A549 (cell line): ENCODE data around the gene GOLGA2. TPM values are rescaled to one million over a fixed set of nuclear protein-coding genes. Genes with fewer than 3 reads are reported as not detected.
A peak's percentile ranks its signal among the peaks of the same experiment; 100 is the strongest.

Experiments
- ATAC-seq, 2 experiments: fragments of 200-7000 bp in 1 of 2; fragments of >200 bp in 1 of 2; cut with Nextera tagmentation in 1 of 2; cut with Tn5 transposase in 1 of 2; 3 replicates each; pipeline versions ENCODE4 v1.8.0 to v1.9.1; 2018 to 2020; ENCODE audit warnings: mild to moderate bottlenecking in 1 of 2, moderate library complexity in 1 of 2
- CTCF ChIA-PET: fragments of 300-600 bp; sonication (Branson Sonifier 250); formaldehyde crosslinking; extraction: SDS; loops from one replicate; lab custom pipeline; 2021; ENCODE audit warnings: antibody characterized with exemption, inconsistent platforms; lab: Yijun Ruan, JAX
- POLR2A ChIA-PET: fragments of 350-600 bp; formaldehyde crosslinking; extraction: SDS; loops from one replicate; lab custom pipeline; 2021; ENCODE audit warnings: antibody characterized with exemption, inconsistent platforms; lab: Yijun Ruan, JAX
- DNase-seq, 2 experiments: peaks; one replicate each; pipeline versions ENCODE4 v3.0.0 to v3.0.0-alpha.2; 2011 to 2016; ENCODE audit warnings: low read depth in 1 of 2, low spot score in 1 of 2
- FAIRE-seq: peaks from 2 replicates; lab custom pipeline; 2011; peaks lifted over from hg19 to GRCh38; lab: Jason Lieb, UNC
- H3K27ac ChIP-seq, 2 experiments: fragments of >200 bp; sonication (Bioruptor Twin); formaldehyde crosslinking; 3 replicates each; pipeline ENCODE4 v1.5.1; 2016 to 2017
- H3K4me1 ChIP-seq: fragments of >200 bp; sonication (Bioruptor Twin); formaldehyde crosslinking; 3 replicates; pipeline ENCODE4 v1.6.1; 2016
- H3K4me2 ChIP-seq: fragments of >200 bp; sonication (Bioruptor Twin); formaldehyde crosslinking; 3 replicates; pipeline ENCODE4 v1.6.1; 2016
- H3K4me3 ChIP-seq: fragments of >200 bp; sonication (Bioruptor Twin); formaldehyde crosslinking; 3 replicates; pipeline ENCODE4 v1.5.1; 2016
- H3K9me3 ChIP-seq: fragments of >200 bp; sonication (Bioruptor Twin); formaldehyde crosslinking; 3 replicates; pipeline ENCODE4 v1.6.1; 2016
- ATOH8 ChIP-seq: fragments of 250-450 bp; sonication (Bioruptor Pico); IDR thresholded peaks from 2 replicates; pipeline ENCODE4 v1.5.0; 2020; ENCODE audit warnings: low read depth, mild to moderate bottlenecking, moderate library complexity
- BHLHE40 ChIP-seq: IDR thresholded peaks from 2 replicates; pipeline ENCODE4 v1.6.1; 2012; ENCODE audit warnings: low read depth, low read length, inconsistent platforms
- CEBPB ChIP-seq, 2 experiments: fragments of >200 bp in 1 of 2; sonication (Bioruptor Twin) in 1 of 2; formaldehyde crosslinking in 1 of 2; IDR thresholded peaks; 2 replicates each; pipeline ENCODE4 v1.6.1; 2012 to 2016
- E2F6 ChIP-seq: IDR thresholded peaks from 2 replicates; pipeline ENCODE4 v1.6.1; 2012; ENCODE audit warnings: low read depth, borderline replicate concordance
- ELK1 ChIP-seq: fragments of 150-350 bp; IDR thresholded peaks from 2 replicates; pipeline ENCODE4 v1.6.1; 2014; ENCODE audit warnings: low read depth, mild to moderate bottlenecking, low read length
- ESRRA ChIP-seq: fragments of 150-350 bp; IDR thresholded peaks from 2 replicates; pipeline ENCODE4 v1.6.1; 2014; ENCODE audit warnings: mild to moderate bottlenecking, low read length, borderline replicate concordance
- FOSB ChIP-seq: fragments of 250-450 bp; sonication (Bioruptor Pico); IDR thresholded peaks from 2 replicates; pipeline ENCODE4 v1.5.0; 2020; ENCODE audit warnings: mild to moderate bottlenecking, moderate library complexity
- HEYL ChIP-seq: fragments of 250-450 bp; sonication (Bioruptor Pico); IDR thresholded peaks from 2 replicates; pipeline ENCODE4 v1.8.0; 2021; ENCODE audit warnings: mild to moderate bottlenecking, moderate library complexity
- HMGXB4 ChIP-seq: fragments of 250-450 bp; sonication (Bioruptor Pico); IDR thresholded peaks from 2 replicates; pipeline ENCODE4 v1.5.0; 2021; ENCODE audit warnings: mild to moderate bottlenecking, moderate library complexity, borderline replicate concordance
- HOXB13 ChIP-seq: fragments of 250-450 bp; sonication (Bioruptor Pico); IDR thresholded peaks from 2 replicates; pipeline ENCODE4 v1.5.0; 2020; ENCODE audit warnings: low read depth, mild to moderate bottlenecking, moderate library complexity
- JUNB ChIP-seq: fragments of >200 bp; sonication (Bioruptor Twin); formaldehyde crosslinking; IDR thresholded peaks from 2 replicates; pipeline ENCODE4 v1.6.1; 2016
- KDM1A ChIP-seq: fragments of 200-600 bp; sonication (generic); IDR thresholded peaks from 2 replicates; pipeline ENCODE4 v1.6.1; 2016; ENCODE audit warnings: low read depth, mild to moderate bottlenecking
- MAFK ChIP-seq: fragments of 450-650 bp; IDR thresholded peaks from 2 replicates; pipeline ENCODE4 v1.6.1; 2014; ENCODE audit not compliant: partially characterized antibody
- MAX ChIP-seq: IDR thresholded peaks from 2 replicates; pipeline ENCODE4 v1.6.1; 2012
- NR3C1 ChIP-seq: fragments of >200 bp; sonication (Bioruptor Twin); formaldehyde crosslinking; IDR thresholded peaks from 3 replicates; pipeline ENCODE4 v1.6.1; 2017
- POLR2AphosphoS2 ChIP-seq: conservative IDR thresholded peaks from 2 replicates; pipeline ENCODE4 v1.6.1; 2012; ENCODE audit warnings: low read length, improper control_type of control experiment, inconsistent platforms
- RAD21 ChIP-seq, 2 experiments: fragments of >200 bp in 1 of 2; sonication (Bioruptor Twin) in 1 of 2; formaldehyde crosslinking in 1 of 2; IDR thresholded peaks in 1 of 2; conservative IDR thresholded peaks in 1 of 2; 2 replicates in 1 of 2; 3 replicates in 1 of 2; pipeline ENCODE4 v1.6.1; 2012 to 2018; ENCODE audit warnings: inconsistent platforms in 1 of 2
- RFX5 ChIP-seq: fragments of 450-650 bp; IDR thresholded peaks from 2 replicates; pipeline ENCODE4 v1.7.1; 2014; ENCODE audit warnings: antibody characterized with exemption, mild to moderate bottlenecking, moderate library complexity
- RNF2 ChIP-seq: fragments of 200-600 bp; sonication (generic); IDR thresholded peaks from 2 replicates; pipeline ENCODE4 v1.6.1; 2016; ENCODE audit warnings: low read depth, mild to moderate bottlenecking, antibody characterized with exemption, moderate library complexity, borderline replicate concordance
- TP53 ChIP-seq: fragments of 250-450 bp; sonication (Bioruptor Pico); IDR thresholded peaks from 2 replicates; pipeline ENCODE4 v1.5.0; 2021; ENCODE audit warnings: mild to moderate bottlenecking, moderate library complexity
- ZC3H11A ChIP-seq: fragments of 450-650 bp; IDR thresholded peaks from 2 replicates; pipeline ENCODE4 v1.6.1; 2014; ENCODE audit warnings: antibody characterized with exemption, mild to moderate bottlenecking
- ZFP36 ChIP-seq: fragments of 450-650 bp; IDR thresholded peaks from 2 replicates; pipeline ENCODE4 v1.6.1; 2014; ENCODE audit warnings: borderline replicate concordance; ENCODE audit not compliant: partially characterized antibody
- ZNF302 ChIP-seq: fragments of 250-450 bp; sonication (Bioruptor Pico); IDR thresholded peaks from 2 replicates; pipeline ENCODE4 v1.9.0; 2021; ENCODE audit warnings: inconsistent platforms, mild to moderate bottlenecking, moderate library complexity
- ZSCAN20 ChIP-seq: fragments of 250-450 bp; sonication (Bioruptor Pico); IDR thresholded peaks from 2 replicates; pipeline ENCODE4 v1.8.0; 2022; ENCODE audit warnings: mild to moderate bottlenecking, moderate library complexity
- WGBS: methylation state at CpG from one replicate; pipeline ENCODE4 v1.1.6; 2017; ENCODE audit errors: missing lambda C conversion rate; 5-methylcytosine and 5-hydroxymethylcytosine counted together
- polyA plus RNA-seq, 4 experiments: library from polyadenylated mRNA; depleted of rRNA in 3 of 4; stranded (reverse); fragments of >200 nt; fragmentation: RNase III in 1 of 4; extraction: RNeasy Plus Mini Kit Qiagen cat#74134 plus additional on column Dnase treatment in 1 of 4; gene quantifications; 2 replicates in 3 of 4; 3 replicates in 1 of 4; pipeline ENCODE4 v1.2.3, GENCODE V29; 2011 to 2017

The GOLGA2 gene
- polyA plus RNA-seq, 2 of the 4 experiments (the other 2 are of a cell fraction): 55.3 to 60.1 TPM

GRCh38 chr9:128321343-128321742 is 45.5 kb upstream of the GOLGA2 start:
- Histone ChIP-seq H3K27ac (peak overlapping the region; percentile 97 to 99; a peak in 5 of 6 replicates), H3K4me1 (peaks cover 20% of the 10 kb centered on the region), H3K9me3 (no peaks in the 10 kb centered on the region), H3K4me3 (peak overlapping the region; percentile 74), H3K4me2 (peak overlapping the region; percentile 86)
- 78% methylated on average over 7 of the region's 7 CpGs for WGBS
- DNase-seq (no peak), FAIRE-seq (no peak)
- ChIA-PET CTCF (interaction anchor here (0.7 to 2.9 kb wide), 7 partner anchors 11 to 41 kb away, joined by 4 to 16 read pairs (median 7); no protein-coding TSS in a partner anchor), POLR2A (interaction anchor here (0.6 kb wide), 1 partner anchor 21 kb away, joined by 5 read pairs; no protein-coding TSS in a partner anchor)
- TF ChIP-seq RNF2: no peak
- TF ChIP-seq ZC3H11A: no peak
- no peak for TF ChIP-seq MAFK
- TF ChIP-seq RFX5: no peak
- no peak for TF ChIP-seq FOSB (CRISPR knock-in tag)
- no peak for TF ChIP-seq JUNB
- TF ChIP-seq BHLHE40: no peak
- no peak for TF ChIP-seq HEYL (CRISPR knock-in tag)
- no peak for TF ChIP-seq ZSCAN20 (CRISPR knock-in tag)
- no peak for TF ChIP-seq ZFP36
- TF ChIP-seq HOXB13 (CRISPR knock-in tag): no peak
- TF ChIP-seq MAX: no peak
- no peak for TF ChIP-seq POLR2AphosphoS2
- no peak for TF ChIP-seq NR3C1
- TF ChIP-seq CEBPB (IDR thresholded peaks at IDR 0.05): no peak
- TF ChIP-seq RAD21 (conservative IDR thresholded peaks at IDR 0.05 in 1 of 2, IDR thresholded peaks at IDR 0.05 in 1 of 2): no peak
- TF ChIP-seq E2F6: no peak
- TF ChIP-seq ESRRA: no peak
- TF ChIP-seq HMGXB4: no peak
- TF ChIP-seq, all 56 proteins: peak for 0
- ATAC-seq: no peak

- FAIRE-seq (no peak), DNase-seq (no peak), ATAC-seq (no peak)
- Histone ChIP-seq H3K4me3 (no peak overlapping the region), H3K27ac (no peak overlapping the region), H3K9me3 (no peaks in the 10 kb centered on the region), H3K4me2 (no peak overlapping the region), H3K4me1 (peaks cover 8% of the 10 kb centered on the region; the same call in 2 of the 3 replicates)
- TF ChIP-seq ATOH8 (CRISPR knock-in tag) (no peak), TP53 (CRISPR knock-in tag) (no peak), ELK1 (no peak), KDM1A (no peak), POLR2AphosphoS2 (no peak), ZNF302 (no peak), NR3C1 (no peak)
- ChIA-PET CTCF (interaction anchor here (1.0 kb wide), 1 partner anchor 13 kb away, joined by 3 read pairs; no protein-coding TSS in a partner anchor), POLR2A (no interaction called here)
- 93% methylated on average over 2 of the region's 2 CpGs for WGBS
These were observed 41.8 kb upstream of the GOLGA2 start for GRCh38 chr9:128317629-128318028.
